Heart left ventricle (tissue), 16 donors: ENCODE results near the gene RTTN. TPM values are rescaled to one million over a fixed set of nuclear protein-coding genes. Genes with fewer than 3 reads are reported as not detected.

Experiments
- ATAC-seq, 4 donors: fragments of 200-7000 bp; cut with Tn5 transposase; one replicate each; pipeline ENCODE4 v1.9.1; 2020 to 2022; ENCODE audit warnings: moderate library complexity in 4 of 4, mild to moderate bottlenecking in 3 of 4, moderate number of reproducible peaks in 1 of 4
- DNase-seq, 5 donors: peaks; one replicate each; pipeline ENCODE4 v3.0.0-alpha.2; 2020
- H3K27ac ChIP-seq, 12 donors: fragments of 200-600 bp; sonication (generic) in 4 of 12; one replicate each; pipeline versions ENCODE4 v1.5.0 to v1.8.0; 2016 to 2022; ENCODE audit warnings: mild to moderate bottlenecking in 2 of 12
- H3K27me3 ChIP-seq, 9 donors: fragments of 200-600 bp; sonication (generic) in 2 of 9; one replicate each; pipeline versions ENCODE4 v1.5.1 to v1.8.0; 2016 to 2022; ENCODE audit warnings: mild to moderate bottlenecking in 3 of 9
- H3K36me3 ChIP-seq, 9 donors: fragments of 200-600 bp; sonication (generic) in 2 of 9; one replicate each; pipeline versions ENCODE4 v1.5.0 to v1.8.0; 2018 to 2022; ENCODE audit warnings: mild to moderate bottlenecking in 2 of 9
- H3K4me1 ChIP-seq, 12 donors: fragments of 200-600 bp; sonication (generic) in 4 of 12; one replicate each; pipeline versions ENCODE4 v1.5.0 to v1.8.0; 2016 to 2022; ENCODE audit warnings: mild to moderate bottlenecking in 3 of 12
- H3K4me3 ChIP-seq, 12 donors: fragments of 200-600 bp; sonication (generic) in 4 of 12; one replicate each; pipeline versions ENCODE4 v1.5.0 to v1.8.0; 2017 to 2022; ENCODE audit warnings: mild to moderate bottlenecking in 9 of 12, moderate library complexity in 4 of 12
- H3K9me3 ChIP-seq, 12 donors: fragments of 200-600 bp; sonication (generic) in 4 of 12; one replicate each; pipeline versions ENCODE4 v1.5.0 to v1.8.0; 2016 to 2022; ENCODE audit warnings: mild to moderate bottlenecking in 1 of 12
- CTCF ChIP-seq, 12 donors: fragments of 200-600 bp; sonication (generic) in 4 of 12; IDR thresholded peaks; one replicate each; pipeline versions ENCODE4 v1.5.0 to v1.8.0; 2018 to 2022; ENCODE audit warnings: antibody characterized with exemption in 12 of 12, mild to moderate bottlenecking in 5 of 12
- POLR2A ChIP-seq, 2 donors: fragments of 450-650 bp; IDR thresholded peaks; one replicate each; pipeline ENCODE4 v1.6.1; 2017; ENCODE audit warnings: antibody characterized with exemption in 2 of 2, mild to moderate bottlenecking in 2 of 2, moderate library complexity in 2 of 2
- WGBS, 4 donors: extraction: QIAGEN DNeasy Blood & Tissue Kit in 2 of 4; methylation state at CpG; one replicate each; pipeline versions ENCODE4 v1.1.5 to v1.1.7; 2013 to 2018; 5-methylcytosine and 5-hydroxymethylcytosine counted together
- intact Hi-C, 10 donors: fragments of 100-400 bp; cut with DNase I; formaldehyde crosslinking; loops; one replicate each; pipeline versions ENCODE4 v1.11.1 to v1.14.2; 2022
- polyA plus RNA-seq, 2 donors: library from polyadenylated mRNA; stranded (reverse); fragments of 200-250 nt; gene quantifications; one replicate each; pipeline ENCODE4 v1.2.3, GENCODE V29; 2013
- total RNA-seq, 9 donors: library from RNA; depleted of rRNA in 2 of 9; stranded (reverse); fragments of >200 nt in 2 of 9; fragmentation: NEBNext Ultra II Directional in 3 of 9; extraction: Animal tissue kit (Norgen Biotek cat#: 25700) in 3 of 9; gene quantifications; one replicate each; pipeline versions ENCODE4 v1.1.0 to v1.2.4, GENCODE V29; 2016 to 2023
- donor health status: ischemic (EF 13 %, LVEDD 7.1; RV severe dilation, severe dysfunction).
- donor health status: healthy with polysubstance abuse.
- donor health status: DM: no; HTN: yes; CAD: no.
- donor health status: DM: no; HTN: no; CAD: no.
- donor health status: ischemic (EF 25% LVEDD 6.9; RV normal size, moderate dysfunction).
- donor health status: ischemic (EF 25% LVEDD 5.7; RV mildly dilated, moderate dysfunction).
- donor health status: healthy.
- donor health status: DM: yes; HTN: yes; CAD: no.
- donor health status: ischemic (EF 35%, LVEDD 5.7; RV mildly dilated, moderate dysfunction).
- donor health status: nonischemic (EF 11% LVEDD 7.7; RV severe dilation, severe dysfunction).
- donor health status: DM: yes; HTN: yes; CAD: no.
- donor health status: PGD.
- donor health status: ischemic (EF 29% LVEDD 5.4; RV normal size, mild dysfunction).
- donor health status: nonischemic (EF 23%, LVEDD 6.1; RV moderate dilation, normal function).

RTTN gene
- total and polyA plus RNA-seq, 11 donors, result 5.8 to 14.3 (median 8.1) TPM

GRCh38 chr18:70047931-70048603 is 157.4 kb downstream of the RTTN start:
- TF ChIP-seq POLR2A (IDR thresholded peaks at IDR 0.05), result no peak
- TF ChIP-seq CTCF (IDR thresholded peaks at IDR 0.05), result no peak
- H3K27ac ChIP-seq, result peak overlapping the region in 4 of 12 donors; percentile 6 to 49 (median 16)
- intact Hi-C loops, result loop anchor here in 1 of 10 donors (5.0 kb wide), 1 partner anchor 46 kb away; no protein-coding TSS in a partner anchor

GRCh38 chr18:70046796-70047195 is 158.7 kb downstream of the RTTN start:
- peak in 2 of 4 donors; percentile 14 to 19 for ATAC-seq
- peaks cover 0 to 16% (median 10%) of the 10 kb centered on the region in 9 donors for H3K36me3 ChIP-seq
- 38 to 60% (median 51%) methylated on average over 1 of the region's 1 CpG for WGBS, 4 donors
- no peak for DNase-seq
- intact Hi-C loops, result loop anchor here in 1 of 10 donors (5.0 kb wide), 1 partner anchor 44 kb away; no protein-coding TSS in a partner anchor
- H3K4me3 ChIP-seq, result peak overlapping the region in 4 of 12 donors; percentile 11 to 40 (median 22)
- H3K9me3 ChIP-seq, result no peaks in the 10 kb centered on the region
- no peaks in the 10 kb centered on the region for H3K27me3 ChIP-seq
- H3K27ac ChIP-seq, result peak overlapping the region in 2 of 12 donors; percentile 8 to 39
- peaks cover 0 to 19% (median 3%) of the 10 kb centered on the region in 12 donors for H3K4me1 ChIP-seq
- TF ChIP-seq POLR2A (IDR thresholded peaks at IDR 0.05) (no peak), CTCF (IDR thresholded peaks at IDR 0.05) (no peak)

More at GRCh38 chr18:70047931-70048603, 157.4 kb downstream of the RTTN start:
- no peaks in the 10 kb centered on the region for H3K27me3 ChIP-seq
- WGBS, 4 donors, result 69 to 79% (median 73%) methylated on average over 4 of the region's 4 CpGs
- H3K4me3 ChIP-seq, result peak overlapping the region in 7 of 12 donors; percentile 2 to 40 (median 16)
- H3K9me3 ChIP-seq, result no peaks in the 10 kb centered on the region
- H3K36me3 ChIP-seq, result peaks cover 0 to 23% (median 12%) of the 10 kb centered on the region in 9 donors
- ATAC-seq, result peak; percentile 55 to 77 (median 67)
- peak in 1 of 5 donors; percentile 43 for DNase-seq
- peaks cover 0 to 19% (median 3%) of the 10 kb centered on the region in 12 donors for H3K4me1 ChIP-seq

- peak overlapping the region in 1 of 12 donors; percentile 27 for H3K4me3 ChIP-seq
- no peak for DNase-seq
- intact Hi-C loops, result loop anchor here in 1 of 10 donors (5.0 kb wide), 1 partner anchor 44 kb away; no protein-coding TSS in a partner anchor
- peaks cover 0 to 12% (median 6%) of the 10 kb centered on the region in 9 donors for H3K36me3 ChIP-seq
- H3K9me3 ChIP-seq, result no peaks in the 10 kb centered on the region
- peak overlapping the region in 3 of 12 donors; percentile 1 to 39 (median 8) for H3K27ac ChIP-seq
- 50 to 64% (median 60%) methylated on average over 2 of the region's 2 CpGs for WGBS, 4 donors
- TF ChIP-seq CTCF (IDR thresholded peaks at IDR 0.05), result no peak
- no peak for TF ChIP-seq POLR2A (IDR thresholded peaks at IDR 0.05)
- no peaks in the 10 kb centered on the region for H3K27me3 ChIP-seq
- peaks cover 0 to 19% (median 3%) of the 10 kb centered on the region in 12 donors for H3K4me1 ChIP-seq
- peak; percentile 77 to 94 (median 81) for ATAC-seq
These were observed 159.3 kb downstream of the RTTN start for GRCh38 chr18:70046207-70046606.

GRCh38 chr18:70044632-70045031 is 160.9 kb downstream of the RTTN start:
- ATAC-seq, result peak in 1 of 4 donors; percentile 74
- no peak for DNase-seq
- peaks cover 0 to 19% (median 3%) of the 10 kb centered on the region in 12 donors for H3K4me1 ChIP-seq
- peak overlapping the region in 1 of 12 donors; percentile 10 for H3K27ac ChIP-seq
- TF ChIP-seq POLR2A (IDR thresholded peaks at IDR 0.05) (no peak), CTCF (IDR thresholded peaks at IDR 0.05) (no peak)
- H3K4me3 ChIP-seq, result no peak overlapping the region
- H3K9me3 ChIP-seq, result no peaks in the 10 kb centered on the region
- 44 to 55% (median 49%) methylated on average over 4 of the region's 4 CpGs for WGBS, 4 donors
- peaks cover 0 to 4% (median 0%) of the 10 kb centered on the region in 9 donors for H3K36me3 ChIP-seq
- intact Hi-C loops, result loop anchor here in 1 of 10 donors (5.0 kb wide), 1 partner anchor 42 kb away; no protein-coding TSS in a partner anchor
- no peaks in the 10 kb centered on the region for H3K27me3 ChIP-seq
